Lower lobe of right lung (tissue), 2 donors: ENCODE data around the gene ADGRA1. TPM values are rescaled to one million over a fixed set of nuclear protein-coding genes. Genes with fewer than 3 reads are reported as not detected.

ENCODE experiments used
- ATAC-seq, 2 donors: fragments of 200-7000 bp; cut with Tn5 transposase; one replicate each; pipeline ENCODE4 v1.9.1; 2020 to 2022; ENCODE audit warnings: mild to moderate bottlenecking in 2 of 2, moderate library complexity in 2 of 2
- DNase-seq: peaks from one replicate; pipeline ENCODE4 v3.0.0-alpha.2; 2020
- H3K27ac ChIP-seq: fragments of 200-600 bp; one replicate; pipeline ENCODE4 v1.8.0; 2022
- H3K27me3 ChIP-seq: fragments of 200-600 bp; one replicate; pipeline ENCODE4 v1.8.0; 2022; ENCODE audit warnings: low read depth
- H3K36me3 ChIP-seq: fragments of 200-600 bp; one replicate; pipeline ENCODE4 v1.8.0; 2022; ENCODE audit warnings: mild to moderate bottlenecking
- H3K4me1 ChIP-seq: fragments of 200-600 bp; one replicate; pipeline ENCODE4 v1.8.0; 2022
- H3K4me3 ChIP-seq: fragments of 200-600 bp; one replicate; pipeline ENCODE4 v1.8.0; 2022; ENCODE audit warnings: mild to moderate bottlenecking
- H3K9me3 ChIP-seq: fragments of 200-600 bp; one replicate; pipeline ENCODE4 v1.8.0; 2022
- intact Hi-C: fragments of 100-400 bp; cut with DNase I; formaldehyde crosslinking; loops from one replicate; pipeline ENCODE4 v1.11.0; 2022
- total RNA-seq: library from RNA; stranded (reverse); fragmentation: NEBNext Ultra II Directional; extraction: Animal tissue kit (Norgen Biotek cat#: 25700); gene quantifications from one replicate; pipeline ENCODE4 v1.2.1, GENCODE V29; 2021
- TF ChIP-seq, protein P1 (sequence below): fragments of 200-600 bp; IDR thresholded peaks from one replicate; pipeline ENCODE4 v1.8.0; 2022; ENCODE audit warnings: antibody characterized with exemption, mild to moderate bottlenecking
- donor health status: DM: no; HTN: yes; CAD: no; lungs with severe emphysema.

Gene ADGRA1
- total RNA-seq, 1 donor from 2014 or later = 0.38 TPM

DNA sequence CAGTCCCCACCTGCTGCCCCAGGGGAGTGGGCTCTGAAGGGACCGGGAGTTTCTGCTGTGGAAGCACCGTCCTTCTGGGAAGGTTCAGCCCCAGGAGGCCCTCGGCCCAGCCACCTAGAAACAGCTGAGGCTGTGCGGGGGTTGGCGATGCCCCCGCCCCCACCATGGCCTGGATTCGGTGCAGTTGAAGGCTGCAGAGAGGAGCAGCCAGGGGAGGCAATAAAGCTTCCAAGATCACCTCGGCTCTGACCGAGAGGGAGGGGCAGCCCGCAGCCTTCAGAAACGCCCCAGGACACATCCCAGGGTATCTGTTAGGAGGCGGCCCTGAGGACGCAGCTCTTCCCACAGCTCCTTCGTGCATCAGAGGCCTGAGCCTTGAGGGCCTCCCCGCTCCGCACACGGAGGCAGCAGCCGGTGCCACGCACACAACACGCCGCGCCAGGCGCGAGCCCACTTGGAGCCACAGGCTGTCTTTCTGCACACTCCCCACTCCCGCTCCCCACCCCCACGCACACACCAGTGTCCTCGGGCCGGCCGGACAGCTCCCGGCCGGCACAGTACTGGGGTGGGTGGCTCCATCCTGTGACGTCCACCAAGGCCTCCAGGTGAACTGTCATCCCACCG lies 73.9 kb downstream of the ADGRA1 start:
- H3K27ac ChIP-seq = no peak overlapping the region
- H3K4me1 ChIP-seq = peaks cover 11% of the 10 kb centered on the region
- intact Hi-C loops = no loop called here
- peaks cover 56% of the 10 kb centered on the region for H3K27me3 ChIP-seq
- TF ChIP-seq, protein P1, sequence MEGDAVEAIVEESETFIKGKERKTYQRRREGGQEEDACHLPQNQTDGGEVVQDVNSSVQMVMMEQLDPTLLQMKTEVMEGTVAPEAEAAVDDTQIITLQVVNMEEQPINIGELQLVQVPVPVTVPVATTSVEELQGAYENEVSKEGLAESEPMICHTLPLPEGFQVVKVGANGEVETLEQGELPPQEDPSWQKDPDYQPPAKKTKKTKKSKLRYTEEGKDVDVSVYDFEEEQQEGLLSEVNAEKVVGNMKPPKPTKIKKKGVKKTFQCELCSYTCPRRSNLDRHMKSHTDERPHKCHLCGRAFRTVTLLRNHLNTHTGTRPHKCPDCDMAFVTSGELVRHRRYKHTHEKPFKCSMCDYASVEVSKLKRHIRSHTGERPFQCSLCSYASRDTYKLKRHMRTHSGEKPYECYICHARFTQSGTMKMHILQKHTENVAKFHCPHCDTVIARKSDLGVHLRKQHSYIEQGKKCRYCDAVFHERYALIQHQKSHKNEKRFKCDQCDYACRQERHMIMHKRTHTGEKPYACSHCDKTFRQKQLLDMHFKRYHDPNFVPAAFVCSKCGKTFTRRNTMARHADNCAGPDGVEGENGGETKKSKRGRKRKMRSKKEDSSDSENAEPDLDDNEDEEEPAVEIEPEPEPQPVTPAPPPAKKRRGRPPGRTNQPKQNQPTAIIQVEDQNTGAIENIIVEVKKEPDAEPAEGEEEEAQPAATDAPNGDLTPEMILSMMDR = no peak
- H3K9me3 ChIP-seq = no peaks in the 10 kb centered on the region
- peak overlapping the region; percentile 51 for H3K4me3 ChIP-seq
- peak; percentile 39 for DNase-seq
- no peaks in the 10 kb centered on the region for H3K36me3 ChIP-seq
- no peak for ATAC-seq

DNA sequence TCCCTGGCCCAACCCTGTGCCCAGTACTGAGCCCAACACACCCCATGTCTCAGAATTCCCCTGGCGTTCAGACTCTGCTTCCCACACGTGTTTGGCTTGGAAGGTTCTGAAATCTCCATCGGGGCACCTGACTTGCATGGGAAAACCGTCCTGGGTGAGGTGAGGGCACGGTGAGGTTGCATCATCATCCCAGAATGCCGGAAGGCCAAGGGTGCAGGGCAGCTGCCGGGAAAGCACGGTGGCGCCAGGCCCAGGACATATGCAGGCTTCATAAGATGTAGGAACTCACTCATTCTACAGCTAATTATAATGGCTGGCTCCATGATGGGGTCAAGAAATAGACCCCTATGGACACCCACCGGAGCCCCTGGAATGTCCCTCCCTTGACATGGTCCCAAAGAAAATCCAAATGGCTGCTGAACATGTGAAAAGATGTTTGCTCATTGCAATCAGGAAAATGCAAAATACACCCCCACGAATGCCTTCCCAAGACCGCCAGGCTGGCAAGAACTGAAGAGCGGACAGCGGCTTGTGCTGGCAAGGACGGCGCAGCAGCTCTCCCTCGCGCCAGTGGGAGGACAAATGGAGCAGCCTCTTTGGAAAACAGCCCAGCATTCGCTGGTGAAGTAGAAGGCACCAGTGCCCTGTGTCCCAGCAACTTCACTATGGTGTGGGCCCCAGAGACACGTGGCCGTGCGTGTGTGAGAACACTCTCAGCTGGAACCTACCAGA lies 74.6 kb downstream of the ADGRA1 start:
- no peaks in the 10 kb centered on the region for H3K9me3 ChIP-seq
- no peak overlapping the region for H3K27ac ChIP-seq
- H3K27me3 ChIP-seq = peaks cover 56% of the 10 kb centered on the region
- DNase-seq = peak; percentile 59
- intact Hi-C loops = no loop called here
- TF ChIP-seq, protein P1 = no peak
- no peaks in the 10 kb centered on the region for H3K36me3 ChIP-seq
- H3K4me3 ChIP-seq = no peak overlapping the region
- peaks cover 11% of the 10 kb centered on the region for H3K4me1 ChIP-seq
- ATAC-seq = peak in 1 of 2 donors; percentile 45

DNA sequence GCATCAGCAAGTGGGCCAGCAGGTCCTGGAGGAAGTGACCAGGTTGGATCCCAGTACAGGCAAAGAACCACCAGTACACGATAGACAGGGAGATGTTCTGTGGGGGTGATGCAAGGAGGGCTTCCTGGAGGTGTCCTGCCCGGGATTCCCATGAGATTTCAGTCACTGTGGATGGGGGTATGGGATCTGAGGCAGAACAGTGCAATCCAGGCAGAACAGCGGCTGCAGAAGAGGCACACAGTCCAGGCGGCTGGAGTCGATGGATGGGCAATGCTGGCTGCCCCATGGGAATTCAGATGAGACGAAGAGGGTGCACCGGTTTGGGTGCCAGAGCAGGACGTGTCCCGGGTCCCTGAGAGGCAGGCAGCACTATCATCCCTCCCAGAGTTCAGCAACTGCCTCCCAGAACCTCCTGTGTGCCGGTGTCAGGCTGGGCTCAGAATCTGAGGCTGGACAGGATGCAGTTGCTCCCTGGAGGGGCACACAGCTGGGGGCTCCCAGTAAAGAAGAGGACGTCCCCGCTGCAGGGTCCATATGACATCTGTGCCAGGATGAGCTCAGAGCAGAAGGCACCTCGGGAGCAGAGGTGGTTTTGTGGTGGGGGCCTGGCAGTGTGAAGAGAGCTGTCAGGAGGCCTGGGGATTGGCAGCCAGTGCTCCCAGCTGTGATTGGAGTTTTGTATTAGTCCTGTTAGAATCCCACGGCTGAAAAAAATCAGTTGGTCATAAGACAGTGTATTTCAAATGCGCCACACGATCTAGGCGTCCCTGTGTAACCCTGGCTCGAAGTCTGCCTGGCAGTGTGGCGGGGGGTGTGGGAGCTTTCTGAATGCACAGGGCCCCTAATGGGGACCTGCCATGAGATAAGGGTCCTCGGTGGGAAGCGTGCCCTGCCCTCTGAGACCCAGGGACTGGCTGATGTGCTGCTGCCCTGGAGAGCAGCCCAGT lies 75.5 kb downstream of the ADGRA1 start:
- H3K4me1 ChIP-seq = peaks cover 11% of the 10 kb centered on the region
- H3K4me3 ChIP-seq = no peak overlapping the region
- H3K36me3 ChIP-seq = no peaks in the 10 kb centered on the region
- intact Hi-C loops = no loop called here
- ATAC-seq (no peak), DNase-seq (no peak)
- TF ChIP-seq, protein P1 = no peak
- no peaks in the 10 kb centered on the region for H3K9me3 ChIP-seq
- H3K27me3 ChIP-seq = peaks cover 56% of the 10 kb centered on the region
- H3K27ac ChIP-seq = no peak overlapping the region

DNA sequence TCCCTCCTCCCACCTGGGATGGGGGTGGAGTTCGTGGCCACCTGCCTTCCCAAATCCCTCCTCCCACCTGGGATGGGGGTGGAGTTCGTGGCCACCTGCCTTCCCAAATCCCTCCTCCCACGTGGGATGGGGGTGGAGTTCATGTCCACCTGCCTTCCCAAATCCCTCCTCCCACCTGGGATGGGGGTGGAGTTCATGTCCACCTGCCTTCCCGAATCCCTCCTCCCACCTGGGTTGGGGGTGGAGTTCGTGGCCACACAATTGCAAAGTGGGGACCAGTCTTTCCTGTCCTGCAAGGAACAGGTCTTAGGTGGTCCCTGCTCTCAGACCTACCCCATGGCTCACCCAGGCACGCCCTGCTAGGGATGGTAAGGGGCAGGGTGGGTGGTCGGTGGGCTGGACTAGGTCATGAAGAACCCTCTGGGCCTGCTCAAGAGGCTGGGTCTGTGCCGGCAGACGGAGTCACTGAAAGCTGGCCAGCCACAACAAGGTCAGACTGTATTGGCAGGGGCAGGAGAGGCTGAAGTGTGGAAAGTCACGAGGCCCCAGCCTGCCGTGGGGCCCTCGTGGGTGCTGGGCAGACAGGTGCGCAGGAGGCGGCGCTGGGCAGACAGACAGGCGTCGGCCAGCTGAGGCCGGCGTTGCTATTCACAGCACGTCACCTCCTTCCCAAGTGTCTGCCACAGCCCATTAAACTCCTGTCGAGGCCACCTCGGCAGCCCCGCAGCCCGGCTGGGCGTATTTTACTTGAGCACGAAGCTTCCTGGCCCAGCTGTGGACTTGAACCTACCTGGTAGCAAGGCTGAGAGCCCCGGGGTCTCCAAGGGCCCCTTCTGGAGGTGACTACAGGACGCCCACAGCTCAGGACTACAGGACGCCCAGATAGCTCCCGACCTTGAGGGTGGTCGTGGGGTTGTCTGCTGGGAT lies 76.4 kb downstream of the ADGRA1 start:
- TF ChIP-seq, protein P1 = no peak
- Histone ChIP-seq H3K9me3 (no peaks in the 10 kb centered on the region), H3K27me3 (peaks cover 48% of the 10 kb centered on the region), H3K4me1 (peaks cover 11% of the 10 kb centered on the region), H3K27ac (no peak overlapping the region), H3K4me3 (no peak overlapping the region), H3K36me3 (no peaks in the 10 kb centered on the region)
- DNase-seq = peak; percentile 64
- intact Hi-C loops = no loop called here
- peak; percentile 37 to 64 for ATAC-seq
